ENCODE data around the gene RER1. TPM values are rescaled to one million over a fixed set of nuclear protein-coding genes. Genes with fewer than 3 reads are reported as not detected.

RER1 gene
- total RNA-seq, 1 donor from 2014 or later, result 164 TPM

DNA sequence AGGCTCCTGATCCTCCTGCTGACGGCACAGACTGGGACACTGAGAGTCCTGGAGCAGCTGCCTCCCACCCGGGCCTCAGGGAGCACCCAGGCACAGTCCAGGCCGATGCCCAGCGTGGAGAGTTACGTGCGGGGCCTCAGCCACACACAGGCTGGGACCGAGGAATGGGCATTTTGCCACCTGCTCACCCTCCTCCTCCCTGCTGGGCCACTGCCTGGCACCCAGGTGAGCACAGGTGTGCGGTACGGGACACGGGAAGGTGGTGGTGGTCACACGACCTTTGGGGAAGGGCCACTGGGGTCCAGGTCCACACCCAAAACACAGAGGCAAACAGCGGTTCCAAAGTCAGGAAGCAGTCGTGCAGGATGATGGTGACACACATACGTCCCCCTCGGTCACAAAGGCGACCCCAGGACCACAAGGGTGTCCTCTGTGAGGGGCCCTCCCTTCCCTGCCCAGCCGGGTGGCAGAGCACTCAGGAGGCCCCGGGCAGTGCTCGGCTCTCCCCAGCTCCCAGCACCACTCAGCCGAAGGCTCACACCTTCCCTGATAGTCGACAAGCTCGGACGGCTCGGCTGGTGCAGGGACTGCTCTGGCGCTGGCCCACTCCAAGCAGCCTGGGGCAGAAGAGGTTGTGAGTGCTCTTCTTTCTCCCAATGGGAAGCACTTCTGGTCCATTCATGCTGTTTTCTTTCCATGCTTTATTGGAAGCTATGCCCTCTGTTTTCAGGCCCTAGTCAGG, 14.5 kb upstream of the RER1 start:
- Mint-ChIP-seq H3K9me3 (no peaks in the 10 kb centered on the region), H3K4me3 (no peak overlapping the region), H3K27me3 (no peaks in the 10 kb centered on the region), H3K27ac (no peak overlapping the region), H3K36me3 (ENCODE audit: low read depth) (no peaks in the 10 kb centered on the region), H3K4me1 (no peaks in the 10 kb centered on the region)
- intact Hi-C loops (cut with micrococcal nuclease), result no loop called here
- DNase-seq, result no peak

- H3K36me3 Mint-ChIP-seq (ENCODE audit: low read depth), result no peaks in the 10 kb centered on the region
- H3K27me3 Mint-ChIP-seq, result no peaks in the 10 kb centered on the region
- no peaks in the 10 kb centered on the region for H3K4me1 Mint-ChIP-seq
- H3K27ac Mint-ChIP-seq, result no peak overlapping the region
- no peak overlapping the region for H3K4me3 Mint-ChIP-seq
- no peaks in the 10 kb centered on the region for H3K9me3 Mint-ChIP-seq
- intact Hi-C loops (cut with micrococcal nuclease), result no loop called here
- DNase-seq, result no peak
Observed at GRCh38 chr1:2377751-2378440, 13.7 kb upstream of the RER1 start.

DNA sequence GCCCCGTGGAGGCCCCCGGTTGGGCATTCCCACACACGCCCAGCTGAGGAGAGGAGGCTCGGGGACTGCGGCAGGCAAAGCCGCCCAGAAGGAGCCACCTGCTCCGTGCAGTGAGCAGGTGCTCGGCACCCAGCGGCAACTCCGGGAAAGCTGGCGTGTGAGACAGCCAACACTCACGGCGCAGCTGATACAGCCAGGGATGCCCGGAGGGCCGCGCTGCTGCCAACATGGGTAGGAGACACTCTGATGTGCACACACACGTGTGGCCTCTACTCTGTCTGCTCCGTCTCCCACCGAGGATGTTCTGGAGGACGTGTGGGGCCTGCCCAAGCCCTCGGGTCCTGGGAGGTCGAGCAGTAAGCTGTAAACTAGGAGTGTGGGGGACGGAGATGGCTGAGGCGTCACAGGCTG, 13.2 kb upstream of the RER1 start:
- DNase-seq, result no peak
- intact Hi-C loops (cut with micrococcal nuclease), result no loop called here
- H3K9me3 Mint-ChIP-seq, result no peaks in the 10 kb centered on the region
- H3K4me3 Mint-ChIP-seq, result no peak overlapping the region
- no peak overlapping the region for H3K27ac Mint-ChIP-seq
- H3K36me3 Mint-ChIP-seq (ENCODE audit: low read depth), result no peaks in the 10 kb centered on the region
- no peaks in the 10 kb centered on the region for H3K4me1 Mint-ChIP-seq
- H3K27me3 Mint-ChIP-seq, result no peaks in the 10 kb centered on the region

- H3K4me3 Mint-ChIP-seq, result no peak overlapping the region
- peaks cover 2% of the 10 kb centered on the region for H3K4me1 Mint-ChIP-seq
- no peak for DNase-seq
- no peaks in the 10 kb centered on the region for H3K27me3 Mint-ChIP-seq
- H3K9me3 Mint-ChIP-seq, result no peaks in the 10 kb centered on the region
- H3K36me3 Mint-ChIP-seq (ENCODE audit: low read depth), result no peaks in the 10 kb centered on the region
- H3K27ac Mint-ChIP-seq, result no peak overlapping the region
- intact Hi-C loops (cut with micrococcal nuclease), result no loop called here
Observed at GRCh38 chr1:2378956-2379732, 12.5 kb upstream of the RER1 start.

DNA sequence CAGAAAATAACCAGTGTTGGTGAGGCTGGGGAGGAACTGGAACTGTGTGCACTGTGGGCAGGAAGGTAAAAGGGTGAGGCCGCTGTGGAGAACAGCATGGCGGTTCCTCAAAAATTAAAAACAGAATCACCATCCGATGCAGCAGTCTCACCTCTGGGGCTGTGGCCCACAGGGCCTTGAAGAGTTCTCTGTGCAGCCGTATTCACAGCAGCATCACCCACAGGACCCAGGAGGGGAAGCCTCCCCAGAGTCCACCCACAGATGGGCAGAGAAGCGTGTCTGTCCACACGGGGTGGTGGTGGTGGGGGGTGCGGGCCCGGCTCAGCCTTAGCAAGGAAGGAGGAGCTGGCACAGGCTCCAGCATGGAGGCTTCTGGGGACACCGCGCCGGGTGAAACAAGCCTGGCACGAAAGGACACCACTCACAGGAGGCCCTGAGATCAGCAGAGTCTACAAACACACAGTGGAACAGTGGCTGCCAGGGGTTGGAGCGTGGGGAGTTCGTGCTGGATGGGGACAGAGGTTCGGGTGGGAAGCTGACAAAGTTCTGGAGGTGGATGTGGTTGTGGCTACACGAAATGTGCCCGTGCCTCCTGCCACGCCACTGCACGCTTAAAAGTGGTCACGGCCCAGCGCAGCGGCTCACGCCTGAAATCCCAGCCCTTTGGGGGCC, 11.8 kb upstream of the RER1 start:
- intact Hi-C loops (cut with micrococcal nuclease), result no loop called here
- H3K36me3 Mint-ChIP-seq (ENCODE audit: low read depth), result no peaks in the 10 kb centered on the region
- DNase-seq, result no peak
- no peak overlapping the region for H3K4me3 Mint-ChIP-seq
- no peaks in the 10 kb centered on the region for H3K27me3 Mint-ChIP-seq
- peaks cover 2% of the 10 kb centered on the region for H3K4me1 Mint-ChIP-seq
- H3K27ac Mint-ChIP-seq, result no peak overlapping the region
- no peaks in the 10 kb centered on the region for H3K9me3 Mint-ChIP-seq

- Mint-ChIP-seq H3K4me3 (no peak overlapping the region), H3K4me1 (peaks cover 2% of the 10 kb centered on the region), H3K9me3 (no peaks in the 10 kb centered on the region), H3K27ac (no peak overlapping the region), H3K27me3 (no peaks in the 10 kb centered on the region), H3K36me3 (ENCODE audit: low read depth) (no peaks in the 10 kb centered on the region)
- intact Hi-C loops (cut with micrococcal nuclease), result loop anchor here (1.0 kb wide), 1 partner anchor 186 kb away; no protein-coding TSS in a partner anchor
- no peak for DNase-seq
Observed at GRCh38 chr1:2380816-2381591, 10.6 kb upstream of the RER1 start.

DNA sequence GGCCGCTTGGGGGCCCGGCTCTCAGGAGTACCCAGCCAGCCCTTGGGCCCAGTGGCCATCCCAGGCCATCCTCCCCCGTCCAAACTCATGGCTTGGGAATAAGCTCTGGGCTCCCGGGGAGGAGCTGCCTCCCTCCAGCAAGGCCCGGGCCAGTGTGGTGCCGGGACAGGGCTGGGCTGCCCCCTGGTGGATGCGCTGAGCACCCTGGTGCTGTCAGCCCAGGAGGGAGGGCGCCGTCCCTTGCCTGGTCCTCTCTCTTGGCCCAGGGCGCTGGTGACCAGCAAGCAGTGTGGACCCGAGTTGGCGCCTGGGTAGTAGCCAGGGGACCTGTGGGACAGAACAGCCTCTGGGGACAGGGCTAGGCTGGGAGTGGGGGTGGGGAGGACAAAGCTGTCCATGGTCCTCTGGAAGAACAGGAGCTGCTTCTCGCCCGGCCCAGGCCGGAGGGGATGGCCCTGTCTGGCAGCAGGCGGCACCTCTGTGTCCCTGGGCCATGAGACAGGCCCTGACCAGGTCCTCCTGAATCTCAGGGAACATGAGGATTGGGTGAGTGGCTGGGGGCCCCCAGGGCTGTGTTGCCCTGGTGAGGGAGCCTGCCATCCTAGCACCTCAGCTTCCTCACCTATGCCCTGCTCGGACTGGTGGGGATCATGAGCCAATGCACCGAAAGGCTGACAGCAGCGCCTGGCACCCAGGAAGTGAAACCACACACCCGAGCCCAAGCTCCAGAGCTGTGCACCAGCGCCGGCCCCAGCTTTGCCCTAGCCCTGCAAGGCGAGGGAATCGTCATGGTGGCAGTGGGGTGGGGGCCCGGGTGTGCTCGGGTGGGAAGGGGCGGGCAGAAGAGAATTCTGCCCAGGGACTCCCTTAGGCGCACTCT, 9.7 kb upstream of the RER1 start:
- no peaks in the 10 kb centered on the region for H3K9me3 Mint-ChIP-seq
- no peaks in the 10 kb centered on the region for H3K27me3 Mint-ChIP-seq
- no peaks in the 10 kb centered on the region for H3K36me3 Mint-ChIP-seq (ENCODE audit: low read depth)
- intact Hi-C loops (cut with micrococcal nuclease), result loop anchor here (1.0 kb wide), 1 partner anchor 187 kb away; no protein-coding TSS in a partner anchor
- H3K27ac Mint-ChIP-seq, result no peak overlapping the region
- DNase-seq, result peak; percentile 94
- H3K4me1 Mint-ChIP-seq, result peaks cover 2% of the 10 kb centered on the region
- H3K4me3 Mint-ChIP-seq, result no peak overlapping the region

GRCh38 chr1:2382621-2383361, 8.8 kb upstream of the RER1 start:
- DNase-seq, result peak; percentile 81
- no peaks in the 10 kb centered on the region for H3K27me3 Mint-ChIP-seq
- no peaks in the 10 kb centered on the region for H3K9me3 Mint-ChIP-seq
- H3K4me1 Mint-ChIP-seq, result peaks cover 2% of the 10 kb centered on the region
- no peak overlapping the region for H3K27ac Mint-ChIP-seq
- no peaks in the 10 kb centered on the region for H3K36me3 Mint-ChIP-seq (ENCODE audit: low read depth)
- H3K4me3 Mint-ChIP-seq, result no peak overlapping the region
- intact Hi-C loops (cut with micrococcal nuclease), result no loop called here

DNA sequence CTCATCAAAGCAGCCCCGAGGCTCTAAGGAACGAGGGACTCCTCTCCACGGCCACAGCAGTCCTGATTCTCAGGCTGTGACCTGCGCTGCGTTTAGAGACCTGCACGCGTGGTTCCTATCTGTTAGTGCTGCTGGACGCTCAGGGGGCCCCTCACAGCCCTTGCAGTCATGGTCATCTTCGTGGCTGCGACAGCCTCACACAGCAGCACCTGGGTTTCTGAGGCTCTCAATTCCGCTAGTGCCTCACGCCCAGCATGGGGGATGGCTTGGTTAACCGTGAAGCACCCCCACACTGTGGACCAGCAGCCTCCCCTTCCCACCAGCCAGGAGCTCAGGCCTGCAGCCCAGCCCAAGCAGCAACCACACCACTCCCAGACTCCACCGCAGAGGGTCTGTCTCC, 8.1 kb upstream of the RER1 start:
- H3K27ac Mint-ChIP-seq, result no peak overlapping the region
- peaks cover 2% of the 10 kb centered on the region for H3K4me1 Mint-ChIP-seq
- H3K4me3 Mint-ChIP-seq, result no peak overlapping the region
- H3K9me3 Mint-ChIP-seq, result no peaks in the 10 kb centered on the region
- no peaks in the 10 kb centered on the region for H3K36me3 Mint-ChIP-seq (ENCODE audit: low read depth)
- intact Hi-C loops (cut with micrococcal nuclease), result no loop called here
- DNase-seq, result no peak
- no peaks in the 10 kb centered on the region for H3K27me3 Mint-ChIP-seq

DNA sequence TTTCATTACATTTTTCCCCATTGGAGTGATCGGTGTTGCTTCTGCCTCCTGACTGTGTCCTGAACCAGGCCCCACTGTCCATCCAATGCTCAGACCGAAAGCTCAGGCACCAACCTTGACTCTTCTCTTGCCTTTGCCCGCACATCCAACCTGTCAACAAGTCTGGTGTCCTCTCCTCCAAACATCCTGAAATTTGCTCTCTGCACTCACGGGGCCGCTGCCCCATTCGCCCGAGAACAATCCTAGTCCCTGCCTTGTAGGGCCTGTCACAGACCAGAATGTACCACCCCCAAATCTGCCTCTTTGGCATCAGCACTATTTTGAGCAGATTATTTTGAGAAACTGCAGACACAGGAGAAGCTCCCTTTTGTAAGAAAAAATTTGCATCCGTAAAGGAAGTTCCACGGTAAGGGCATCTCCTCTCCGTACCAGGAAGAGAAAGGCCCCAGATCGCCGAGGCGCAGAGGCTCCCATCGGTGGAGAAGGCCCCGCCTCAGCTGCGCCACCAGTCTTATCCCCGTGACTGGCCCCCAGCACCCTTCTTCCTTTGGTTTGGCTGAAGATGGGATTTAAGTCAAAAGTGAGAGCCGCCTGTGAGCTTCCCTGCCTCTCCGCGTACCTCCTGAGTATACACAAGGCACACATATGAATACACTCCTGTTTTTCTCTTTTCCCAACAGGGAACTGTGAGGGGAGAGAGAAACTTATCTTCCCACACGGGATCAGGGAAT, 7.3 kb upstream of the RER1 start:
- no peak for DNase-seq
- Mint-ChIP-seq H3K36me3 (ENCODE audit: low read depth) (no peaks in the 10 kb centered on the region), H3K4me3 (no peak overlapping the region), H3K27ac (no peak overlapping the region), H3K27me3 (no peaks in the 10 kb centered on the region), H3K4me1 (peaks cover 2% of the 10 kb centered on the region), H3K9me3 (no peaks in the 10 kb centered on the region)
- intact Hi-C loops (cut with micrococcal nuclease), result no loop called here

DNA sequence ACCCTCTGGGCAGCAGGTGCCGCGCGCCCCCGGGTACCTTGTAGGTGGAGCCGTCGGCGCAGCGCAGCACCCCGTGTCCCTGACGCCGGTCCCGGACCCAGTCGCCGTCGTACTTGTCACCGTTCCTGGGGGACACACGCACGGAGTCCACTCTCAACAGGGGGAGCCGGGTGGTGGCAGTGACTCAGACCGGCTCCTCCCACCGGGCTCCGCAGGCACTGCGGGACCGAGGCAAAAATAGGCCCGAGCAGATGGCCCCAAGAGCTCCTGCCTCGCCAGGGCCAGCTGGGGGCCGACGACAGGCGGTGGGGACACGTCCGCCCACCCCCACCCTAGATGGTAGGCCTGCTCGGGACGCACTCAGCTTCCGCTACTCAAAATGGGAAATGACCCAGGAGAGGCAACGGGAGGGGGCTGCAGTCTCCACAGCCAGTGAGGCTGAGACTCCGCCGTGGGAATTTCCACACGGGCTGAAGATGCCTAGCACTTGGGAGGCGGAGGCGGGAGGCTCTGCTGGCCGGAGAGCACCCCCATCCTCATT, 6.6 kb upstream of the RER1 start:
- no peaks in the 10 kb centered on the region for H3K27me3 Mint-ChIP-seq
- H3K4me1 Mint-ChIP-seq, result peaks cover 2% of the 10 kb centered on the region
- intact Hi-C loops (cut with micrococcal nuclease), result no loop called here
- DNase-seq, result no peak
- no peak overlapping the region for H3K4me3 Mint-ChIP-seq
- no peak overlapping the region for H3K27ac Mint-ChIP-seq
- H3K36me3 Mint-ChIP-seq (ENCODE audit: low read depth), result no peaks in the 10 kb centered on the region
- no peaks in the 10 kb centered on the region for H3K9me3 Mint-ChIP-seq

All from activated CD4-positive, alpha-beta T cell treated with anti-CD3 and anti-CD28 coated beads, Interleukin-2, amount 10 ng/mL, durations not matched to agents 24 days and 14 days (primary cell).